Panc1 (cell line): ENCODE measurements around the gene MBTPS1. TPM values are rescaled to one million over a fixed set of nuclear protein-coding genes. Genes with fewer than 3 reads are reported as not detected.
A peak's percentile ranks its signal among the peaks of the same experiment; 100 is the strongest.

ENCODE experiments used
- ATAC-seq: fragments of 200-7000 bp; cut with Tn5 transposase; 2 replicates; pipeline ENCODE4 v1.9.1; 2020; ENCODE audit warnings: mild to moderate bottlenecking, moderate library complexity
- BruUV-seq: library from RNA; stranded (reverse); fragments of 400-500 nt; replicated peaks from 2 replicates; lab custom pipeline; 2021; lab: Mats Ljungman, UMichigan
- CTCF ChIA-PET: fragments of 300-600 bp; sonication (Branson Sonifier 250); formaldehyde crosslinking; loops from one replicate; lab custom pipeline; 2022; ENCODE audit warnings: antibody characterized with exemption; lab: Charles Lee
- POLR2A ChIA-PET: fragments of 300-600 bp; sonication (Branson Sonifier 250); formaldehyde crosslinking; loops from one replicate; lab custom pipeline; 2022; ENCODE audit warnings: antibody characterized with exemption; lab: Charles Lee
- DNase-seq: peaks from one replicate; pipeline ENCODE4 v3.0.0-alpha.2; 2010; ENCODE audit warnings: low read depth, low spot score
- H3K27ac ChIP-seq: 2 replicates; pipeline ENCODE4 v1.5.1; 2011; ENCODE audit warnings: mild to moderate bottlenecking, low read length, inconsistent platforms
- H3K27me3 ChIP-seq: fragments of 200-500 bp; sonication (Bioruptor generic); 2 replicates; pipeline ENCODE4 v1.6.0; 2014; ENCODE audit warnings: low read length, inconsistent platforms; ENCODE audit not compliant: control insufficient read depth, insufficient read depth
- H3K36me3 ChIP-seq: fragments of 200-500 bp; sonication (Bioruptor generic); 2 replicates; pipeline ENCODE4 v1.5.1; 2014; ENCODE audit warnings: inconsistent platforms, mild to moderate bottlenecking, low read length, moderate library complexity; ENCODE audit not compliant: control insufficient read depth, insufficient read depth
- H3K4me1 ChIP-seq: 2 replicates; pipeline ENCODE4 v1.5.1; 2011; ENCODE audit warnings: inconsistent platforms, mild to moderate bottlenecking, low read length, moderate library complexity; ENCODE audit not compliant: control insufficient read depth, insufficient read depth
- H3K4me3 ChIP-seq, 2 experiments: 2 replicates each; pipeline ENCODE4 v1.5.1; 2011 to 2012; ENCODE audit warnings: low read depth in 2 of 2, low read length in 2 of 2, mild to moderate bottlenecking in 2 of 2, inconsistent platforms in 1 of 2, moderate library complexity in 1 of 2
- H3K9me3 ChIP-seq: fragments of 200-500 bp; sonication (Bioruptor generic); 2 replicates; pipeline ENCODE4 v1.5.1; 2014; ENCODE audit warnings: low read depth, mild to moderate bottlenecking, inconsistent platforms, low read length, moderate library complexity; ENCODE audit not compliant: control insufficient read depth, insufficient read depth
- POLR2AphosphoS5 ChIP-seq: IDR thresholded peaks from 2 replicates; pipeline ENCODE4 v1.6.1; 2012; ENCODE audit warnings: mild to moderate bottlenecking, low read depth, low read length, moderate library complexity
- SIN3A ChIP-seq: IDR thresholded peaks from 2 replicates; pipeline ENCODE4 v1.6.1; 2012; ENCODE audit warnings: low read depth, mild to moderate bottlenecking, low read length, moderate library complexity, borderline replicate concordance; ENCODE audit not compliant: insufficient read depth
- TCF7L2 ChIP-seq: IDR thresholded peaks from 2 replicates; pipeline ENCODE4 v1.6.1; 2011; ENCODE audit warnings: mild to moderate bottlenecking, low read depth, low read length, inconsistent platforms
- in situ Hi-C: cut with HindIII; loops from 2 replicates; pipeline ENCODE4 v1.10.0; 2016; ENCODE audit warnings: low sequenced_read_pairs, low pct_unique_long_range_greater_than_20kb
- intact Hi-C: fragments of 100-400 bp; cut with micrococcal nuclease; formaldehyde crosslinking; loops from one replicate; pipeline ENCODE4 v1.10.0; 2022; ENCODE audit not compliant: unreplicated experiment
- total RNA-seq: library from RNA; stranded (reverse); gene quantifications from one replicate; pipeline ENCODE4 v1.2.1, GENCODE V29; 2021; ENCODE audit not compliant: unreplicated experiment
- TF ChIP-seq, protein P1 (sequence below): fragments of 450-650 bp; IDR thresholded peaks from 2 replicates; pipeline ENCODE4 v1.5.1; 2017; ENCODE audit warnings: mild to moderate bottlenecking
- TF ChIP-seq, protein P2 (sequence below), 2 experiments: IDR thresholded peaks; 2 replicates each; pipeline ENCODE4 v1.6.1; 2011 to 2012; ENCODE audit warnings: low read depth in 2 of 2, control low read depth in 1 of 2, low read length in 1 of 2, mild to moderate bottlenecking in 1 of 2, moderate library complexity in 1 of 2; ENCODE audit not compliant: insufficient read depth in 1 of 2

MBTPS1 gene
- total RNA-seq, 1 experiment from 2014 or later: 66.8 TPM

GRCh38 chr16:84080813-84081212 is 35.9 kb downstream of the MBTPS1 start:
- no TSS peak for BruUV-seq
- CTCF ChIA-PET: no interaction called here
- in situ Hi-C loops (no loop called here), intact Hi-C loops (no loop called here)
- Histone ChIP-seq H3K27ac (no peak overlapping the region), H3K36me3 (no peaks in the 10 kb centered on the region; the same call in 1 of the 2 replicates), H3K9me3 (no peaks in the 10 kb centered on the region), H3K27me3 (no peaks in the 10 kb centered on the region), H3K4me1 (no peaks in the 10 kb centered on the region), H3K4me3 (no peak overlapping the region)
- POLR2A ChIA-PET: no interaction called here
- TF ChIP-seq, protein P1, sequence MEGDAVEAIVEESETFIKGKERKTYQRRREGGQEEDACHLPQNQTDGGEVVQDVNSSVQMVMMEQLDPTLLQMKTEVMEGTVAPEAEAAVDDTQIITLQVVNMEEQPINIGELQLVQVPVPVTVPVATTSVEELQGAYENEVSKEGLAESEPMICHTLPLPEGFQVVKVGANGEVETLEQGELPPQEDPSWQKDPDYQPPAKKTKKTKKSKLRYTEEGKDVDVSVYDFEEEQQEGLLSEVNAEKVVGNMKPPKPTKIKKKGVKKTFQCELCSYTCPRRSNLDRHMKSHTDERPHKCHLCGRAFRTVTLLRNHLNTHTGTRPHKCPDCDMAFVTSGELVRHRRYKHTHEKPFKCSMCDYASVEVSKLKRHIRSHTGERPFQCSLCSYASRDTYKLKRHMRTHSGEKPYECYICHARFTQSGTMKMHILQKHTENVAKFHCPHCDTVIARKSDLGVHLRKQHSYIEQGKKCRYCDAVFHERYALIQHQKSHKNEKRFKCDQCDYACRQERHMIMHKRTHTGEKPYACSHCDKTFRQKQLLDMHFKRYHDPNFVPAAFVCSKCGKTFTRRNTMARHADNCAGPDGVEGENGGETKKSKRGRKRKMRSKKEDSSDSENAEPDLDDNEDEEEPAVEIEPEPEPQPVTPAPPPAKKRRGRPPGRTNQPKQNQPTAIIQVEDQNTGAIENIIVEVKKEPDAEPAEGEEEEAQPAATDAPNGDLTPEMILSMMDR: no peak
- TF ChIP-seq, protein P2, sequence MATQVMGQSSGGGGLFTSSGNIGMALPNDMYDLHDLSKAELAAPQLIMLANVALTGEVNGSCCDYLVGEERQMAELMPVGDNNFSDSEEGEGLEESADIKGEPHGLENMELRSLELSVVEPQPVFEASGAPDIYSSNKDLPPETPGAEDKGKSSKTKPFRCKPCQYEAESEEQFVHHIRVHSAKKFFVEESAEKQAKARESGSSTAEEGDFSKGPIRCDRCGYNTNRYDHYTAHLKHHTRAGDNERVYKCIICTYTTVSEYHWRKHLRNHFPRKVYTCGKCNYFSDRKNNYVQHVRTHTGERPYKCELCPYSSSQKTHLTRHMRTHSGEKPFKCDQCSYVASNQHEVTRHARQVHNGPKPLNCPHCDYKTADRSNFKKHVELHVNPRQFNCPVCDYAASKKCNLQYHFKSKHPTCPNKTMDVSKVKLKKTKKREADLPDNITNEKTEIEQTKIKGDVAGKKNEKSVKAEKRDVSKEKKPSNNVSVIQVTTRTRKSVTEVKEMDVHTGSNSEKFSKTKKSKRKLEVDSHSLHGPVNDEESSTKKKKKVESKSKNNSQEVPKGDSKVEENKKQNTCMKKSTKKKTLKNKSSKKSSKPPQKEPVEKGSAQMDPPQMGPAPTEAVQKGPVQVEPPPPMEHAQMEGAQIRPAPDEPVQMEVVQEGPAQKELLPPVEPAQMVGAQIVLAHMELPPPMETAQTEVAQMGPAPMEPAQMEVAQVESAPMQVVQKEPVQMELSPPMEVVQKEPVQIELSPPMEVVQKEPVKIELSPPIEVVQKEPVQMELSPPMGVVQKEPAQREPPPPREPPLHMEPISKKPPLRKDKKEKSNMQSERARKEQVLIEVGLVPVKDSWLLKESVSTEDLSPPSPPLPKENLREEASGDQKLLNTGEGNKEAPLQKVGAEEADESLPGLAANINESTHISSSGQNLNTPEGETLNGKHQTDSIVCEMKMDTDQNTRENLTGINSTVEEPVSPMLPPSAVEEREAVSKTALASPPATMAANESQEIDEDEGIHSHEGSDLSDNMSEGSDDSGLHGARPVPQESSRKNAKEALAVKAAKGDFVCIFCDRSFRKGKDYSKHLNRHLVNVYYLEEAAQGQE (IDR thresholded peaks at IDR 0.05; ENCODE audit: insufficient read depth in 1 of 2, low read depth in 2 of 2, low read length in 1 of 2): no peak
- TF ChIP-seq TCF7L2: no peak
- TF ChIP-seq SIN3A: no peak
- no peak for TF ChIP-seq POLR2AphosphoS5
- no peak for ATAC-seq
- DNase-seq: no peak

DNA sequence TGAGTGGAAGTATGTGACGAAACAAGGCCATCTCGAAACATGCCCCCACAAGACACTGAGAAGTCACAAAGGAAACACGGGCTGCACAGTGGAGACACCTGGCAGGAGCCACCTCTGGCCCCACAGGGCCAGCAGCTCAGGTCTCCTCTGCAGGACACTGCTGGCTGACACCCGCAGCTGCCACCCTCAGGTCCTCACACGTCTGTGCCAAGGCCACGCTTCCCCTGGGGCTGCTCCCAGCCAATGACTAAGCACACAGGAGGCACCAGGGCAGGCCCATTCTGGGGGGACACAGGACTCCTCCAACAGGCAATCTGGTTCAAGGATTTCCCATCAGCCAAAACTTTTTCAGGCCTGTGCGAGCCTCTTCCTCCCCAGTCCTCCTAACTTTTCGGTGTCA is 36.4 kb downstream of the MBTPS1 start:
- POLR2A ChIA-PET: no interaction called here

More for the DNA sequence above, 36.4 kb downstream of the MBTPS1 start:
- Histone ChIP-seq H3K27me3 (no peaks in the 10 kb centered on the region), H3K36me3 (no peaks in the 10 kb centered on the region; the same call in 1 of the 2 replicates), H3K27ac (no peak overlapping the region), H3K4me3 (no peak overlapping the region), H3K4me1 (no peaks in the 10 kb centered on the region), H3K9me3 (no peaks in the 10 kb centered on the region)
- DNase-seq: no peak
- no TSS peak for BruUV-seq
- in situ Hi-C loops (no loop called here), intact Hi-C loops (no loop called here)
- CTCF ChIA-PET: no interaction called here
- TF ChIP-seq, protein P2 (IDR thresholded peaks at IDR 0.05; ENCODE audit: insufficient read depth in 1 of 2, low read depth in 2 of 2, low read length in 1 of 2): no peak
- TF ChIP-seq TCF7L2: no peak
- no peak for TF ChIP-seq SIN3A
- TF ChIP-seq POLR2AphosphoS5: no peak
- TF ChIP-seq, protein P1: no peak
- 0 out of 2 replicates have a peak, but pooled peaks have one; percentile 13 for ATAC-seq
